NOMO-1 treated with DMSO at 0.1 percent for 48 hours (cell line): Measurements from ENCODE around the gene BRPF1.
A peak's percentile ranks its signal among the peaks of the same experiment; 100 is the strongest.

Source experiments
- DNase-seq: peaks from one replicate; lab custom pipeline; 2025; ENCODE audit not compliant: unreplicated experiment; lab: John Stamatoyannopoulos, UW

BRPF1 gene, protein sequence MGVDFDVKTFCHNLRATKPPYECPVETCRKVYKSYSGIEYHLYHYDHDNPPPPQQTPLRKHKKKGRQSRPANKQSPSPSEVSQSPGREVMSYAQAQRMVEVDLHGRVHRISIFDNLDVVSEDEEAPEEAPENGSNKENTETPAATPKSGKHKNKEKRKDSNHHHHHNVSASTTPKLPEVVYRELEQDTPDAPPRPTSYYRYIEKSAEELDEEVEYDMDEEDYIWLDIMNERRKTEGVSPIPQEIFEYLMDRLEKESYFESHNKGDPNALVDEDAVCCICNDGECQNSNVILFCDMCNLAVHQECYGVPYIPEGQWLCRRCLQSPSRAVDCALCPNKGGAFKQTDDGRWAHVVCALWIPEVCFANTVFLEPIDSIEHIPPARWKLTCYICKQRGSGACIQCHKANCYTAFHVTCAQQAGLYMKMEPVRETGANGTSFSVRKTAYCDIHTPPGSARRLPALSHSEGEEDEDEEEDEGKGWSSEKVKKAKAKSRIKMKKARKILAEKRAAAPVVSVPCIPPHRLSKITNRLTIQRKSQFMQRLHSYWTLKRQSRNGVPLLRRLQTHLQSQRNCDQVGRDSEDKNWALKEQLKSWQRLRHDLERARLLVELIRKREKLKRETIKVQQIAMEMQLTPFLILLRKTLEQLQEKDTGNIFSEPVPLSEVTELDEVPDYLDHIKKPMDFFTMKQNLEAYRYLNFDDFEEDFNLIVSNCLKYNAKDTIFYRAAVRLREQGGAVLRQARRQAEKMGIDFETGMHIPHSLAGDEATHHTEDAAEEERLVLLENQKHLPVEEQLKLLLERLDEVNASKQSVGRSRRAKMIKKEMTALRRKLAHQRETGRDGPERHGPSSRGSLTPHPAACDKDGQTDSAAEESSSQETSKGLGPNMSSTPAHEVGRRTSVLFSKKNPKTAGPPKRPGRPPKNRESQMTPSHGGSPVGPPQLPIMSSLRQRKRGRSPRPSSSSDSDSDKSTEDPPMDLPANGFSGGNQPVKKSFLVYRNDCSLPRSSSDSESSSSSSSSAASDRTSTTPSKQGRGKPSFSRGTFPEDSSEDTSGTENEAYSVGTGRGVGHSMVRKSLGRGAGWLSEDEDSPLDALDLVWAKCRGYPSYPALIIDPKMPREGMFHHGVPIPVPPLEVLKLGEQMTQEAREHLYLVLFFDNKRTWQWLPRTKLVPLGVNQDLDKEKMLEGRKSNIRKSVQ (N-terminal part only)

DNA sequence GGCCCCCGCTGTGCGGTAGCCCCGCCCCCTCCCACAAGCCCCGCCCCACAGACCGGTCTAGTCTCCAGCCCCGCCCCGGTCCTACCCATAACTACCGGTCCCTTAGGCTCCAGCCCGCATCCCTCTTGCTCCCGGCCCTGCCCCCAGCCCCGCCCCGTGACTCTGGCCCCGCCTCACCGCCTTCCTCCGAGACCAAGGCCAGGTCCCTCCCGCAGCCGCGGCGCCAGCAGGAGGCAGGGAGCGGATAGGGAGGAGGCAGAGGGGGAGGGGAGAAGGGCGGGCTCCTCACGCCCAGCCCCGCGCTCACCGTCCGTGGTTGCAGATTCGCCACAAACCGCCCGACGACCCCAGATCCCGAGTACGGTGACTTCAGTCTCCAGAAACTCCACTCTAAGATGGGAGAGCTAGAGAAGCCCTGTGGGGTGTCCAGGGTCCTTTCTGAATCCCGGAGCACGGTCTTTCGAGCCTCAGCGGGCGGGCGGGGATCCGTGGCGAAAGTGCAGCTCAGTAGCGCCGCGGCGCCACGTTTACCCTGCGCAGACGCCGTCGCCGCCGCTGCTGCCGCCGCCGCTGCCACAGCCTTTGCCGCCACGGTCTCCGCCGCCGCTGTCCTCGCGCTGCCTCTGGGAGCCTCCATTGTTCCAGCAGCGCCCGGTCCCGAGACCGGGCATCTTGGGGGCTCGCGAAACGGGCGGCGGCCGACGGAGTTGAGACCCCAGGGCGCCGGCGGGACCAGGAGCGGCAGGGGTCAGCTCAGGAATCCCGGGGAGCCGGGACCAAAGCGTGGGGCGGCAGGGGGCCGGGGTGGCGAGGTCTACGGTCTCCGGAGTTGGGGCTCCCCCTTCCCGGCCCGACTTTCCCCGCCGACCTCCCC is at the start of gene BRPF1:
Gene BRPF1 (plus strand): TSS at position 530 of the 874 bp plus-strand sequence. CDS start 2,406 bp downstream, outside the sequence.
- peak; percentile 95 for DNase-seq

DNA sequence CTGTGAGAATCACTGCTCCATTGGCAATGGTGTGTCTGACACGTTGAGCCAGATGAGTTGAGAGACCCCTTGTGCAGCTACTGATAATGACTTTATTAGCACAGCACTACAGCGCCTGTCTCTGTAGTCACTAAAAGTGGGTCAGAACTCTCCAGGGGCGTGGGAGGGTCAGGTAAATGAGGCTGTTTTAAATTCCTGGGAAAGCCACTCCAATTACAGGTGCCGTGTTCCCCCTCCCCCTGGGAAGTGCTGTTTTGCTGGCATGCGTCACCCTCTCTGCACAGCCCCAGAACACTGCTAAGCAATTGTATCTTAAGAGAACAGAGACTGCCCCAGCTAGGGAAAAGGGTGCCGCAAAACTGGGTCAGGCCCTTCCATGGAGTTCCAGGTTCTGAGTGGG is 49.4 kb upstream of the BRPF1 start:
- no peak for DNase-seq

DNA sequence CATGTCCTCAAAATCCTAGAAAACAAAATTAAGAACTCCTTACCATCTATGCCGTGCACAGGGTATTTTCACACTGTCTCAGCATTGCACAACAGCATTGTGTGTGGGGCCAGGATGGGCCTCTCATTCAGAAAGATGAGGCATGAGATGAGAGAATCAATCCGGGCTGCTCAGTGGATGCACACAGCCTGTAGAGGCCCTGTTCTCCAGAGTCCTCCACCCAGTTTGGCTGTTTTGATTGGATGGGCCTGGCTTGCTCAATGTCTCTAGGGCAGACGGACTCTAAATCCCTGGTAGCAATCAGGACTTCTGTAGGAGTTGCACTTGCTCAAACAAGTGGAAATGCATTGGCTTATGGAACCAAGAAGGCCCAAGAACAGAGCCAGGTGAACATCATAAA is 48.1 kb upstream of the BRPF1 start:
- no peak for DNase-seq

DNA sequence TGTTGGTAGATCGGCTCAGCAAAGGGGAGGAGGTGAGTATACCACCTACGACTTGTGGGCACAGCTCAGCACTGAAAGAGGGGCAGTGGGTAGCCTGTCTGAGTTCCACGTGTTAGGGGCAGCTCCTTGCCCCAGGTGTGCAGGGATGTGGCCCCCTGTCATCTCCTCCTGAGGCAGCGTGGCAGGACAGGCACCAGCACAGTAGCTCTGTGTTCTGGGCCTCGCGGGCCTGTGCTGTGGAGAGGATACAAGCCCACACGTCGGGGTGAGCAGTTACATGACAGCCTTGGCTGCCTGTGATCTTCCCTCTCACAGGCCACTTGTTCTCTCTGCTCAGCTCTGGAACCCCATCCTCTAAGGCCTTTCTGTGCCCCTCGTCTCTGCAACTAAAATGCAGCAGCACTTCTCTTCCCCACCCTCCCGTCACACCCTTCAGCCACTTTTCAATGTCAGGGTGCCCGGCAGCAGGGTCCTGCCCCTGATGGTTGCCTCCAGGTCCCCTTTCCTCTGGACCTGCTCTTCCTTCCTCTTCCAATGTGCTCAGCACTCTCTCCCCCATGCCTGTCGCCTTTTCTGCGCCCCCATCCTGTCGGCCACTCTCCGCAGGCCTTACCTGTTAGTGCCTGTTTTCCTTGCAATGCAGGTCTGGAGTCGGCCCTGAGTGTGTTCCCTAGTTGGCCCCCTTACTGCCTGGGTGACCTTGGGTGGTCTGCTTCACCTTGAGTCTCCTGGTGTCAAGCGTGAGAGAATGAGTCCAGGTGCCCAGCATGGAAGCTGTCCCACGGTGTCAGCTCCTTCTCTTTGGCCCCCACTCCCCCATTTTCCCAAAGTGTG is 46.1 kb upstream of the BRPF1 start:
- DNase-seq = no peak

DNA sequence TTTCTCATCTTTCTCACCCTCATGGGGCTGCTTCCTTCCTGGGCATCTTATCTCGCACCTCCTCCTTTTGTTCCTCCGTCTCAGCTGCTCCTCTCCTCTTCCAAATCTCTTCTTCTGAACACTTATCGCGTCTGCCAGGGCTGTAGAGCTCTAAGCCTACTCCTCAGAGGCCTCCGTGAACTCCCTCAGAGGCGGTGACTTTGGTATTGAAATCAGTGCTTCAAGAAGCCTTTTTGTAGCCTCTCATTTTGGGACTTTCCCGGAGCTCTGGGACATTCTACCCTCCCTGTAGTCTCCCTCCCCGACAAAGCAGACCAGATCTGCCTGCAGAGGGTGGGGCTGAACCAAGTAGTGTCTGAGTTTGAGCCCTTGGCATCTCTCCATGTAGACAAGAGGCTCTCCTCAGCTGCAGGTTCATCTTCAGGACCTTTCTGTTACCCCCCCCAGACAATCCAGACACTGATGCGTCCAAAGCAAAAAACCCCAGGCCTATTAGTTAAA is 45.4 kb upstream of the BRPF1 start:
- no peak for DNase-seq

DNA sequence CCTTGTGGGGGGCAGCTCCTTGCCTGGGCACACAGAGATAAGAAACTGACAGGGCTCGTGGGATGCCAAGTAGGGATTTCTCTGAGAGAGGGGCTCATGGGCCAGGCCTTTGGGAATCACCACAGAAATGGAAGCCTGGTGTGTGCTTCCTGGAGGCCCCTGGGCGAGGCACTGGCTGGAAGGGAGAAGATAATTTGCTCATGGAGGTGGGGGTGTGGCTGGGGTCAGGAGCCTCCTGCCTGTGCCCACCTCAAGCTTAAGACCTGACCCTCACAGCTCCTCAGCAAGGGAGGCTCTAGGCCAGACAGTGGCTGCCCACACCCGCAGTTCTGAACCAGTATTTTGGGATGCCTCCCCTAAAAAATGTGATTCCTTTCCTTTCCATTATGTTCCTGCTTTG is 44.8 kb upstream of the BRPF1 start:
- no peak for DNase-seq

DNA sequence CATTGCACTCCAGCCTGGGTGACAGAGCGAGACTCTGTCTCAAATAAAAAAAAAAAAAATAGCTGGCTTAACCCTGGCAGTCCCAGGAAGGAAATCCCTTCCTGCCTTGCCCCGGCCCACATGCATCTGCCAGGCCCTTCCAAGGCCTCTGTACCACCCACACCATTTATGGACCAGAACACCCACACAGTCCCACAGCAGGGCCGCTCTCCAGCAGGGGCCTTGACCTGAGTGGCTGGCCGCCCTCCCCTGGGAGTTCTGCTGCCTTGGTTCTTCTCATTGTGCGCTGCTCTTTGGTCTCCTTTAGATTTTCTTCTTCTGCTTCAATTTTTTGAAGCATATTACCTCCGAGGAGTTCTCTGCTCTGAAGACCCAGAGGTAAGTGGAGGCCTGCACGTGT is 44.0 kb upstream of the BRPF1 start:
- DNase-seq = no peak

DNA sequence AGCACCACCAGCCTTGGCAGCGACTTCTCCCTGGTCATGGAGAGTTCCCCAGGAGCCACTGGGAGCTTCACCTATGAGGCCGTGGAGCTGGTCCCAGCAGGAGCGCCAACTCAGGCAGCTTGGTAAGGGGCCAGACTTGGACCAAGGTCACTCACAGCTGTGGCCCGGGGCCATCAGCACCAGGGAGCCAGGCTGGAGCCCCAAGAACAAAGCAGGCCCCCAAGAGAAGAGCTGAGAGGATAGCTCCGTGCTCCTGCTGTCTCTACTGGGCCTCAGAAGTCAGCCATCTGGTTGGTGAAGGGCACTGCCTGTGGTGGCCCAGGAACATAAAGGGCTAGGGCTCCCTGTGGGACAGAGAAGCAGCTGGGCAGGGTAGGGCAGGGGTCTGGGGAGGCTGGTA is 42.6 kb upstream of the BRPF1 start:
- no peak for DNase-seq

DNA sequence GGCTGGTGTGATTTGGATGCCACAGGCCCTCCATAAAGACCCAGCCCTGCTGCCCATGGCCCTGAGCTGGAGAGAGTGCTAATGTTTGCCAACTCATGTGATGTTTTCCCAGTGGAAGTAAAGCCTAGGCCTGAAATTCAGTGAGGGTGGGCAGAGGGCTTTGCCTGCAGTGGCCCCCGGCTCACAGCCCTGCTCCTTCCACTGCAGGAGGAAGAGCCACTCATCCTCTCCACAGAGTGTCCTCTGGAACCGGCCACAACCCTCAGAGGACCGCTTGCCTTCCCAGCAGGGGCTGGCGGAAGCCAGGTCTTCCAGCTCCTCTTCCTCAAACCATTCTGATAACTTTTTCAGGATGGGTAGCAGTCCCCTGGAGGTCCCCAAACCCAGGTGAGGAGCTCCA is 41.8 kb upstream of the BRPF1 start:
- DNase-seq = no peak

DNA sequence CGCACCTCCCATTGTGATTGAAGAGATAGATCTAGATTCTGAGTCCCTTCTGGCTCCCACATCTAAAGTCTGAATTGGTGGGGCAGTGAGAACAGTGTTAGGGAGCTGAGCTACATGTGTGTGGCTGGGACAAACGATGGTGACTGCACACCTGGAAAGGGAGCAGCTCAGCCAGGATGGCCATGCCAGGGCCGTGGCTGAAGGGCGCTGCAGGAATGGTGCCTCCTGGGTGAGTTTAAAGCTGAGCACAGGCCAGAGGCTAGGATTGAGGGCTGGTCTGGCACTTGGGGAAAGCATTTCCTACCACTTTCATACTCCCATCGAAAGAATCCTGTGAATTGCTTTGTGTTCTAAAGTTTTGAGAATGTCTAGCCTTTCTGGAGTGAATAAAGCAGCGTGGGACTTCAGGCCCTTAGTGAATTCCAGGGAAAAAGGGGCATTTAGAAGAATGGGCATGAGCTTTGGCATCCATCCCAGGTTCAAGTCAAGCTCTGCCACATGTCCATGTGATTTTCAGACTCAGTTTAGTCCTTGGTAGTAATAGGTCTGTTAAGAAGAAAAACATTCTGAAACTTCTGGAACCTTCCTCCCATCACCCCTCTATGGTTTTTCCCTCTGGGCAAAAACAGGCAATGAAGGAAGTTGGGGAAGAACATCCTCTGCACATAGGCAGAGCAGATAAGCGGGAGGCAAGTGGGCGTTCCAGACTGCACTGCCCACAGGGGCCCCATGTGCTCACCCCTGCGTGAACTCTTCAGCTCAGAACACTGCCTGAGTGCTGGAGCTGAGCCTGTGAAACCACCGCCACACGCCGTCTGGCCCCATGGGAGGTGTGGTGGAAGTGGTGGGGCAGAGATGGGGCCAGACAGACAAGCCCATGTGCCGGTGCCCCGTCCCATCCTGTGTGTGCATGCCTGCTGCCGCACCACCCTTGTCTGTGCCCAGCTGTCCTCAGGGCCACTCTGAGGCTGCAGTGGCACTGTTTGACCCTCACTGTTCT is 40.8 kb upstream of the BRPF1 start:
- DNase-seq = no peak

DNA sequence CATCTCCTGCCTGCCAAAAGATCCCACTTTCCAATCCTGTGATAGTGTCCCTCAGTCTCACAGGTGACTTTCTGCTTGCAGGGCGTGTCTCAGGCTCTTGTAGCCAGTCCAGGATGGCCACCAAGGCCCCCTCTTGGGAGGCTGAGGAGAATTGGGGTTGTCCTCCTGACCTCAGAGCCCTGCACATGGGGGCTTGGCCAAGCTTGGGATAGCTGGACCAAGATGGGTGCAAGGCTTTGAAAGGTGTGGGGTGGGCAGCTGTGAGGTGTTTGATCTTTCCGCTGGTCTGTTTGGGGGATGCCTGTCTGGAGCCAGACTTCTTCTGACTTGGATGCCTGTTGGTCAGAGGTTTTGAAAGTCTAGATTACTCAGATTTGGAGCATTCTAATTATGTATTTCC is 39.9 kb upstream of the BRPF1 start:
- no peak for DNase-seq

DNA sequence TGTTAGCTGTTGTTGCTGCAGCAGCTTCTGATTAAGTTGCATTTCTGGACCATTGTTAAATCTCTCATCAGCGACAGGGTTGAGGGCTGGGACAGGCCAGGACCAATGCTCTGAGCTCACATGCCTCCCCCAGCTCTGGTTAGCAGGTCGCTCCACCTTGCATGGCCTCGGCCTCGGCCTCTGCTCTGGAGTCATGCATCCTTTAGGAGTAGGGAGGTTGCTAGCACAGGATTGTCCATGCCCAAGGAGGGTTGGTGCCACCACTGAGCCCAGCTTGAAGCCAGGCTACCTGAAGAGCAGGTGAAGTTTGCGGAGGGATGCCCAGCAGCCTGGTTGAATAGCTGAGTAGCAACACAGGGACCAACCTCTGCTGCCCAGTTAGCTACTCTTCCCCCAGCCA is 39.1 kb upstream of the BRPF1 start:
- no peak for DNase-seq

DNA sequence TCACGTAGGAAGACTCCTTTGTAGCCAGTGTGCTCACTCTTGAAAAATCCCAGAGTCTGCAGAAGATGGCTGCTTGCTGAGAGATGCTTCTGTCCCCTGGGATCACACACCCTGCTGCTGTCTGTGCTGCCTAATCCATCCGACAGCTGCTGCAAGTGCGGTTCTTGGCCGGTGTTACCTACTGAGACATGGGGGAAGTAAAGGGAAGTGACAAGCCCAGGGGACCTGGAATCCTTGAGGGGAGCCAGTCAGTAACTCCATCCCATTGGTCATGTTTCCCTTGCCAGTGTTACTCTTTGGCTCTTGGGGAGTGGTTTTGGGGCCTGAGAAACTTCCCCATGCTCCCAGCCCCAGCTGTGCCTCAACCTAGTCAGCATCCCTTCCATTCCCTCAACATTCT is 36.2 kb upstream of the BRPF1 start:
- no peak for DNase-seq

DNA sequence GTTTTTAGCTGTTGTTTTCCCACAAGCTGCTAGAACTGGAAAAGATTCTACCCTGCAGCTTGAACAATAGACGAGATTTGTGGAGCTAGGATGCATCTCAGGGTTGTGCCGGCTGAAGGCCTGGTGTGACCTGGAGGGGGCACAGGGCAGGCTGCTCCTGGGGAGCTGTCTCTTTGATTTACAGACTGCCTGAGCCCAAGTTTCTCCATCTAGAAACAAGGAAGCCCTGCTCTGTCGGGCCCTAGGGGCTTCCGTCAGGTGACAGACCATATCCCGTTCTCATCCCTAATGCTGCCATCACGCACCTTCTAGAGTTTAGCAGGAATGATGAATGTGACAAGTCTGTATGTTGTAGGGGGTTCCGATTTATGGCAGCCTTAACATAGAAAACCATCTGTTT is 35.8 kb upstream of the BRPF1 start:
- no peak for DNase-seq

DNA sequence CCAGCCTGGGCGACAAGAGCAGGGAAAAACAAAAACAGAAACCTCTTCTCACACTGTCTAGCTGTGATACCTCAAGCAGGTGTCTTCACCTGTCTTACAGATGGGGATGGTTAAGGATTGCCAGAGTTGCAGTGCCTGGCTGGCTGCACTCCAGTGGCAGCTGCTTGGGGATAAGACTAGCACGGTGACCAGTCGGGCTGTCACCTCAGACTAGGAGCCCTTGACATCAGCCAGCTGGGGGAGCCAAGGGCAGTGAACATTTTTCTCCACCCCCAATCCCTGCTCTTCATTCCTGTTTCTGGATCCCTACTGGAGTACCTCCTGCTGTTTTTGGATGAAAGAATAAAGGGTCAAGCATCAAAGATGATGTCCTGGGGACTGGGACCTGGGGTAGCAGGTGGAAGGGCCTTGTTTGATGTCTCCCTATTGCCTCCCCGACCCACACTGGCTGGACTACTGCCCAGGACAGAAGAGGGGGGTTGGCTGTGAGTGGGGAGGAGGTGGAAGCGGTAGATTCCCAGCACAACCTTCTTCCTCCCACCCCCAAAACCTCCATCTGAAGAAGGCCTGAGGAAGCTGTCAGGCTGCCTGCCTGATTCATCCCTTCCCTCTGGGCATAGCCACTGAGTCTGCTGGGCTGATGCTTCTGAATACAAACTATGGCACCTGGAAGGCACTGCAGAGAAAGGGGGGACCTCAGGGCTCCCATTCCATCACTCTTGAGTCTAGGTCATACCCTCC is 34.9 kb upstream of the BRPF1 start:
- no peak for DNase-seq

DNA sequence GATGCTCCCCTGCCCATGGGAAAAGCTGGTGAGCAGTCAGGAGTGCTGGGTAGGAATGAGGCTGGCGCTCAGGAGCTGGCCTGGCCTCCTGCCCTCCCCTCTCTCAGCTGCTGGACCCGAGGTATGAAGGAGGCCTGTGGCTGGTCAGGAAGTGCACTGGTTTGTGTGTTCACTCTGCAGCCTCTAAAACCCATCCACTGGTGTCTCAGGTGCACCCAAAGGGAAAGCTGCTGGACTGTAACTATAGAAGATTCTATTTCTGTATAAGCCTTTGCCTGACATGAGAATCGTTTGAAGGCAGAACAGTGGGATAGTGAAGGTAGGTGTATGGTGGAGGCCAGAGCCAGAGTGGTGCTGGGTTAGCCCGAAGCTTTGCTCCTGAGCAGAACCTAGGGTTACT is 33.6 kb upstream of the BRPF1 start:
- no peak for DNase-seq

DNA sequence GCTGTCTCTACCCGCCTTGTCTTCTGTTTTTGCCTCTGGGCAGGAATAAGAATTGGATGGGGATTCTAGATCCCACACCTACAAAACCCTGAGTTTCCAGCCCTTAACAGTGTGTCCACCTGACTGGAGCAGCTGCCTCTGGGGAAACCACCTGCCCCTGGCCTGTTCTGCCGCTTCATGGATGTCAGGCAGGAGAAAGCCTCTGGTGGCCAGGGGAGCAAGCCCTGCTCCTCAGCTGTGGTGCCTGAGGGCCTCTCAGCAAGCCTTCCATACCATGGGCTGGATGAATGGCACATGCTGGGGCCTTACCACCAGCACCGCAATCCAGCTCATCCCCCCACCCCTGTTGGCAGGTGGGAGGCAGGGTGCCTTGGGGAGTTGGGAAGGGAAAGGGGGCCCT is 33.2 kb upstream of the BRPF1 start:
- DNase-seq = no peak

DNA sequence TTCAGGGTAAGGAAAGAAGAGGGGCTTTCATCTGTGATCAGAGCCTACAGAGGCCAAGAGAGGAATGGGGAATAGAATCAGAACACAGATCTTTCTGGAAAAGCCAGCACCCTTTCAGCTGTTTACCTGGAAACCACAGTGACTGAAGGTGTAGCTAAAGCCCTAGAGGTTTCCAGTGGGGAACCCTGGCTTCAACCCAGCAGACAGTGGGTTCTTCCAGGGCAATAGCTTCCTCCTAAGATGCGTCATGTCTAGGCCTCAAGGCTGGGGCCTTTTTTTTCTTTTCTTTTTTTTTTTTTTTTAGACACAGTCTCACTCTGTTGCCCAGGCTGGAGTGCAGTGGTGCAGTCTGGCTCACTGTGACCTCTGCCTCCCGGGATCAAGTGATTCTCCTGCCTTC is 31.0 kb upstream of the BRPF1 start:
- no peak for DNase-seq
